Epithelial cell of esophagus (primary cell): Measurements from ENCODE around the gene GLO1.

ENCODE experiments used
- DNase-seq: peaks from one replicate; pipeline ENCODE4 v3.0.0; 2010; ENCODE audit warnings: low read depth
- H3K4me3 ChIP-seq: 2 replicates; pipeline ENCODE4 v1.5.1; 2011; ENCODE audit warnings: mild to moderate bottlenecking, low read length, control low read depth
- TF ChIP-seq, protein P1 (sequence below): IDR thresholded peaks from 2 replicates; pipeline ENCODE4 v1.5.1; 2011; ENCODE audit warnings: low read depth, mild to moderate bottlenecking, low read length, control low read depth, inconsistent platforms; ENCODE audit not compliant: insufficient read depth; ENCODE audit errors: missing control alignments

Gene GLO1

DNA sequence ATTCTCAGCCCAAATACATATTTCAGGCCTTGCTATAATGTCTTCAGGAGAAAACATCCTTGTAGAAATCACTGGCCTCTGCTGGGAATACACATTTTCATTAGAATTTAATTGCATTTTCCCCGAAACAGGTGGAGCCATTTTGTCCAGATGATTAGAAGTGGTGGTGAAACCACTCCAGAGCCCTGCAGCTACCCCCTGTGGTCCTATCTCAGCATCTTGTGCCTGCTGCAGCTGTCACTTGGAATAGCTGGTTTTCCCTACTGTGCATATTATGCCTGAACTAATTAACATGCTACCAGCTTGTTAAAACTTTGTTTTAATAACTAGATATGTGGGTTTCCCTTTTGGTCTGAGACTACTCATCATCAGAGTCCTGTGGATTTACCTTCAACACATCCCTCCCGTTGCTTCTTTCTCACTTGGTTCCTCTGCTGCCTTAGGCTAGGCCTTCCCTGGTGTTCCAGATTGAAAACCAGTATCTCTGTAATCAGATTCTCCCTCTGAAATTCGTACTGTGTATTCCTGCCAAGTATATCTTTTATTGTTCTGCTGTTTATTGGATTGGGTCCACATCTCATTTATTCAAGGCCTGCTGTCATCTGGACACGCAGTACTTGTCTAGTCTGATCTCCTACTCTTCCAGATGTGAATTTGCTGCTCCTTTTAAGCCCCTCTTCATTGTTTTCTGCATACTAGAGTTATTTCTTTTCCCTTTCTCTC, 27.4 kb upstream of the GLO1 start:
- H3K4me3 ChIP-seq, result no peak overlapping the region
- no peak for DNase-seq
- TF ChIP-seq, protein P1, sequence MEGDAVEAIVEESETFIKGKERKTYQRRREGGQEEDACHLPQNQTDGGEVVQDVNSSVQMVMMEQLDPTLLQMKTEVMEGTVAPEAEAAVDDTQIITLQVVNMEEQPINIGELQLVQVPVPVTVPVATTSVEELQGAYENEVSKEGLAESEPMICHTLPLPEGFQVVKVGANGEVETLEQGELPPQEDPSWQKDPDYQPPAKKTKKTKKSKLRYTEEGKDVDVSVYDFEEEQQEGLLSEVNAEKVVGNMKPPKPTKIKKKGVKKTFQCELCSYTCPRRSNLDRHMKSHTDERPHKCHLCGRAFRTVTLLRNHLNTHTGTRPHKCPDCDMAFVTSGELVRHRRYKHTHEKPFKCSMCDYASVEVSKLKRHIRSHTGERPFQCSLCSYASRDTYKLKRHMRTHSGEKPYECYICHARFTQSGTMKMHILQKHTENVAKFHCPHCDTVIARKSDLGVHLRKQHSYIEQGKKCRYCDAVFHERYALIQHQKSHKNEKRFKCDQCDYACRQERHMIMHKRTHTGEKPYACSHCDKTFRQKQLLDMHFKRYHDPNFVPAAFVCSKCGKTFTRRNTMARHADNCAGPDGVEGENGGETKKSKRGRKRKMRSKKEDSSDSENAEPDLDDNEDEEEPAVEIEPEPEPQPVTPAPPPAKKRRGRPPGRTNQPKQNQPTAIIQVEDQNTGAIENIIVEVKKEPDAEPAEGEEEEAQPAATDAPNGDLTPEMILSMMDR, result no peak

DNA sequence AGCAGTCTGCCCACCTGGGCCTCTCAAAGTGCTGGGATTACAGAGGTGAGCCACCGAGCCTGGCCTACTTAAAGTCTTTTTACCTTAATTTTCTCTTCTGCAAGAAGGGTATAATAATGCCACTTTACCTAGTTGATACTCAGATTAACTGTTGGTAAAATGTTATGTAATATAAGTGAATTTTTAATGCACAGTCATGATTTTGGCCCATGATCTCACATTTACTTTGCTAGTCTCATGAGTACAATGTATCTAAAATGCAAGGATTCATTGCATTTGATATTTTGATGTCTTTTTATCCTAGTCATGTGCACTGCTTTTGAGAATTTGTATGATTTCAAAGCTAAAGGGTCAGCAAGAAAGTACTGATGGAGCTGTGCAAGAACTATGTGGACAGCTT, 25.3 kb upstream of the GLO1 start:
- TF ChIP-seq, protein P1, result no peak
- DNase-seq, result no peak
- no peak overlapping the region for H3K4me3 ChIP-seq

DNA sequence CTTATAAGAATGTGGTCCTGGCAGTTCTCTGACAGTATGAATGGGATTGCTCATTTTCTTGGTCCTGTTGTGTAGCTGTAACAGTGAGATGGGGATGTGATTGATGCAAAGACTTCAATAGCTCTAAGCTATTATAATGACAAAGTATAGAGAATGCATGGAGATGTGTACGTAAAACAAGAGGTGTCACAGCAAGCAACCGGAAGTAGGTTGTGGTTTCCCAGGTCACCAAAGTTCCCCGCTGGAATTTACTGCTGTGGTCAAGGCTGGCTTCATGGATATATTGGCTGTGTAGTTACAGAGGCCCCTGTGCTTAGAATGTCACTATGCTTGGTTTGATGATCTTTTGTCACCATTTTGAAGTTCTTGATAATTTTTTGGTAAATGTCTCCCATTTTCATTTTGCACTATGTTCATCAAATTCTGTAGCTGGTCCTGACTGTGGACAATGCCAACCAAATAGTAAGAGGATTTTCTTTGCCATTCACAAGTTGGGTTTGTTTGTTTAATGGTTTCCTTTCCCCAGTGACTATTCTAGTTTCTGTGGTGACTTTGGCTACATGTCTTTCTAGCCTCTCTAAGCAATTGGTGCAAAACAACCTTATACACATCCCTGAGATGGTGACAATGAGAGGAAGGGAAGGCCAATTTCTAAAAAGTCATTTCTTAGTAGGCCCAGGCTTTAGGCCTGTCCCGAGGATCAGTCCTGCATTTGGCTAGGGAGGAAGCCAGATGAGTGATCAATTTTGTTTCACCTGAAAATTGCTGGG, 22.7 kb upstream of the GLO1 start:
- TF ChIP-seq, protein P1, result no peak
- DNase-seq, result no peak
- no peak overlapping the region for H3K4me3 ChIP-seq

DNA sequence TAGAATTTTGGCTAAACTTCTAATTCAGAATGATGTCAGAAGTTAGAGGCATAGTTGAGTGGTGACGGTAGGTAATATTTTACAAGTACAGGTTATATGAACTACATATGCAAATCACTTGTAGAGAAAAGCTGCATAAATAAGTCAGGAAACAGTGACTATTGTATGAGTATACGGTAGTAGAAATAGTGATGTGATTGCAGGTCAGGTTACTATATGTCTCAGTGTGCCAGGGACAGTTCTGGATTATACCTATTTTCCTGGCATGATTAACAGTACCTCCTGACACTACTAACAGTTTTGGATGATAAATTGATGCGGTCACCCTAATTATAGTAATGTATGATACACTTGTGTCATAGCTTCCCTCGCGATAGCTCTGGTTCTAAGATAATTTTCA, 21.4 kb upstream of the GLO1 start:
- DNase-seq, result peak; percentile 5

DNA sequence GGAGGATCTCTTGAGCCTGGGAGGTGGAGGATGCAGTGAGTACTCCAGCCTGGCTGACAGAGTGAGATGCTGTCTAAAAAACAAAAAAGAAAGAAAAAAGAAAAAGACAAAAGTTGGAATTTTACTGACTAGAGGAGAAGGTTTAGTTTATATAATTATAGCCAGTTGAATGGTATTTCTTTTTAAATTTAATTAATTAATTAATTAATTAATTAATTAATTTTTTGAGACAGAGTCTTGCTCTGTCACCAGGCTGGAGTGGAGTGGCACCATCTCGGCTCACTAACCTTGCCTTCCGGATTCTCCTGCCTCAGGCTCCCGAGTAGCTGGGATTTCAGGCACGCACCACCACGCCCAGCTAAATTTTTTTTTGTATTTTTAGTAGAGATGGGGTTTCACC, 20.8 kb upstream of the GLO1 start:
- TF ChIP-seq, protein P1, result no peak
- H3K4me3 ChIP-seq, result no peak overlapping the region
- DNase-seq, result no peak

More for the DNA sequence above, 21.4 kb upstream of the GLO1 start:
- H3K4me3 ChIP-seq, result no peak overlapping the region
- TF ChIP-seq, protein P1, result no peak

DNA sequence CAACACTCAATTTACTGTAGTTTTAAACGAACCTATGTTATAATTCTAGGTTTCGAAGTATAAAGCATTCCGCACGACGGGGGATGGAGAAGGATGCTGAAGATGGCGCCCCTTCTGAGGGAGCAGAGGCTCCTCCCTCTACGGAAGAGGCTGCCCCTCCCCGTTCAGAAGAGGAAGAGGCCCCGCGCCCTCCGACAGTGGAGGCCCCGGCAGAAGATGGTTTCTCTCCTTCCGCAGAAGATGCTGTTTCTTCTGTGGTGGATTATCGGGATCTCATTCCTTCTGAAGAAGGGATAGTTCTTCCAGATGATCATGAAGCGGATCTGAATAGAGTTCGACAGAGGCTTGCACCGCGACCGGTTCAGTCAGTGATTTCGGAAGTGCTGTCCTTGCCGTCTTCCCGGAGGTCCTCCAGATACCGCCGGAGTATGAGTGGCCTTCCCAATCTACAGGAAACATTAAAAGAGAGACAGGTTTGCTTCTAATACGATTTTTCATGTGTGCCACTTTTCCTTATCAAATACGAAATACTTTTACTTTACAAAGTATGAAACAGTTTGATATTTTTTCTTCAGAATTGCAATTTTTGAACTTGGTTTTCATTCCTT, 19.9 kb upstream of the GLO1 start:
- H3K4me3 ChIP-seq, result no peak overlapping the region
- TF ChIP-seq, protein P1, result no peak
- DNase-seq, result no peak

DNA sequence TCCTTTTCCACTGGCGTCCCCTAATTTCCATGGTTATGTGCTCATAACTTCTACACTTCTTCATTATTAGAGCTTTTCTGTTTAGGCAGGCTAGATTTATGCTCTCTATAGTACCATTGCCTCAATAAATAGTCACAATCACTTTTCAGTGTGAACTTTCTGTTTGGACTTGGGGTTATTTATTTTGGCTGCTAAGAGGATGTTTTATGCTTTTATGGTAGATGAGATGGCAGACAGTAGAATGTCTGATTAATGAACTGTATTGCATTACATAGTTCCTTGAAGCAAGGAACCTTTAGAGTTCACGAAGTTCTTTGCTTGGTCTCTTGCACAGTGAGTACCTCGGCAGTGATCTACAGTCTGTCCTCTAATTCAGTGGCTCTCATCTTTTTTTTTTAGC, 19.1 kb upstream of the GLO1 start:
- no peak overlapping the region for H3K4me3 ChIP-seq
- no peak for DNase-seq
- TF ChIP-seq, protein P1, result no peak
